Left forelimb (tissue), 1 donor: ENCODE data around the gene VPS13C.

ENCODE experiments used
- DNase-seq: peaks from one replicate; pipeline ENCODE4 v3.0.0-alpha.2; 2018; ENCODE audit warnings: low spot score

Gene VPS13C, protein sequence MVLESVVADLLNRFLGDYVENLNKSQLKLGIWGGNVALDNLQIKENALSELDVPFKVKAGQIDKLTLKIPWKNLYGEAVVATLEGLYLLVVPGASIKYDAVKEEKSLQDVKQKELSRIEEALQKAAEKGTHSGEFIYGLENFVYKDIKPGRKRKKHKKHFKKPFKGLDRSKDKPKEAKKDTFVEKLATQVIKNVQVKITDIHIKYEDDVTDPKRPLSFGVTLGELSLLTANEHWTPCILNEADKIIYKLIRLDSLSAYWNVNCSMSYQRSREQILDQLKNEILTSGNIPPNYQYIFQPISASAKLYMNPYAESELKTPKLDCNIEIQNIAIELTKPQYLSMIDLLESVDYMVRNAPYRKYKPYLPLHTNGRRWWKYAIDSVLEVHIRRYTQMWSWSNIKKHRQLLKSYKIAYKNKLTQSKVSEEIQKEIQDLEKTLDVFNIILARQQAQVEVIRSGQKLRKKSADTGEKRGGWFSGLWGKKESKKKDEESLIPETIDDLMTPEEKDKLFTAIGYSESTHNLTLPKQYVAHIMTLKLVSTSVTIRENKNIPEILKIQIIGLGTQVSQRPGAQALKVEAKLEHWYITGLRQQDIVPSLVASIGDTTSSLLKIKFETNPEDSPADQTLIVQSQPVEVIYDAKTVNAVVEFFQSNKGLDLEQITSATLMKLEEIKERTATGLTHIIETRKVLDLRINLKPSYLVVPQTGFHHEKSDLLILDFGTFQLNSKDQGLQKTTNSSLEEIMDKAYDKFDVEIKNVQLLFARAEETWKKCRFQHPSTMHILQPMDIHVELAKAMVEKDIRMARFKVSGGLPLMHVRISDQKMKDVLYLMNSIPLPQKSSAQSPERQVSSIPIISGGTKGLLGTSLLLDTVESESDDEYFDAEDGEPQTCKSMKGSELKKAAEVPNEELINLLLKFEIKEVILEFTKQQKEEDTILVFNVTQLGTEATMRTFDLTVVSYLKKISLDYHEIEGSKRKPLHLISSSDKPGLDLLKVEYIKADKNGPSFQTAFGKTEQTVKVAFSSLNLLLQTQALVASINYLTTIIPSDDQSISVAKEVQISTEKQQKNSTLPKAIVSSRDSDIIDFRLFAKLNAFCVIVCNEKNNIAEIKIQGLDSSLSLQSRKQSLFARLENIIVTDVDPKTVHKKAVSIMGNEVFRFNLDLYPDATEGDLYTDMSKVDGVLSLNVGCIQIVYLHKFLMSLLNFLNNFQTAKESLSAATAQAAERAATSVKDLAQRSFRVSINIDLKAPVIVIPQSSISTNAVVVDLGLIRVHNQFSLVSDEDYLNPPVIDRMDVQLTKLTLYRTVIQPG (N-terminal part only)

DNA sequence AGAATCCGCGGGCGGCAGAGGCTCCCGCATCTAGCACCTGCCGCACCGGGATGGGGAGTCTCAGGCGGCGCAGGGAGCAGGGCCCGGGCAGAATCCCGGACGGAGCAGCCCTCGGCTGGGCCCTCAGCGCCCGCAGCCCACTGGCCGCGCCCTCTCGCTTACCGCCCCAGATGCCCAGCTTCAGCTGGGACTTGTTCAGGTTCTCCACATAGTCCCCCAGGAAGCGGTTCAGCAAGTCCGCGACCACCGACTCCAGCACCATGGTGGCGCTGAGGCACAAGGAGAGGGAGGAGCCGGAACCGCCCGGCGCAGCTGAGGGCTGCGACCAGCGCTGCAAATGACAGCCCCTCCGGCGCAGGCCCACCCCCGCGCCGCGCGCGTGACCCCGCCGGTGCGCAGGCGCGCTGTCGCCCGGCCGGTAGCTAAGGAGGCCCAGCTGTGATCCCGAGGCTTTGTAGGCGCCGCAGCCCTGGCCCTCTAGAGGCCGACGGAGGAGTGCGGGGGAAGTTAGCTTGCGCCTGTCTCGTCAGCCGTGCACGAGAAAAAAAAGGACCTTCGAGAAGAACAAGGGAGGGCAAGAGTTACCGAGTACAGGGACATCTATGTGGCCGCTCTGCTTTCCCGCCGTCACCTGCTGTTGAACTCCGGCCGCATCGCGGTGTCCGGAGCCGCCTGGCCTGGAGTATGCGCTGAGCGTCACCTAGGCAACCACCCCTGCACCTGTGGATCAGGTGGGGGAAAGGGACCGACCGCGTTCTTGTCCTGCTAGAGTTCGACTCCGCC, at the start of gene VPS13C:
TSS of gene VPS13C (minus strand) at position 335 of the 783 bp plus-strand sequence. CDS start at position 262, 73 bp downstream.
- peak; percentile 94 for DNase-seq

DNA sequence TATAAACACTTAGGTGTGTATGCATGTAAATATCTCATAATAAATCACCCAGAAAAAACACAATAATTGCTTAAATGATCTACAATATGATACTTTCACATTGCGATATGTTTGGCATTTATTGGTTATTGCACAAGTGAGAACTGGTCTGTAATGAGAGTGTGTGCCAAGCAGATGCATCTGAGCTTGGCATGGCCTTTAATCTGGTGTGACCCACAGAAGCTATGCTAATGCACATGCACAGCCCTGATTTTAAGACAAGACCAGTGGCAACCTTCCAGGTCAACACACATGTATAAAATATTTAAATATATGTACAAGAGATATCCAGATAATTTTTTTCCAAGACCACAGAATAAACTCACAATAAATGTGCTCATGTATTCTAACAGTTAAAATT, 49.2 kb upstream of the VPS13C start:
- no peak for DNase-seq

DNA sequence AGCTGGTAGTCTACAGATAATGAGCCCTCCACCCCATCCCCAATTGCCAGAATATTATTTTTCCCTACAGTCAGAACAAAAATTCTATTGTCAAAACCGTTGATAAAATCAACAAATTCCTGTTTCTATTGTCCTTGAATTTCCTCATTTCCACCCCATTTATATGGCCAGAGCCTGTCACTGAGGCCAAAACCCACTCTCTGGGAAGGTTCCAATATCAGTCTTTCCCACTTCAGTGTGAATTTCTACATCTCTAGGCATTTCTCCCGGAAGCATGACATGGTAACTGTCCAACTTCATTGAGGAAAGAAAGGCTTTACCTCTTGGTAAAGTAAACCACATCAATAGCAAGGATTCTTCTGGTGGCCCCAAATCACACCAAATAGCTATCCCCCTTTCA, 48.2 kb upstream of the VPS13C start:
- DNase-seq = no peak

DNA sequence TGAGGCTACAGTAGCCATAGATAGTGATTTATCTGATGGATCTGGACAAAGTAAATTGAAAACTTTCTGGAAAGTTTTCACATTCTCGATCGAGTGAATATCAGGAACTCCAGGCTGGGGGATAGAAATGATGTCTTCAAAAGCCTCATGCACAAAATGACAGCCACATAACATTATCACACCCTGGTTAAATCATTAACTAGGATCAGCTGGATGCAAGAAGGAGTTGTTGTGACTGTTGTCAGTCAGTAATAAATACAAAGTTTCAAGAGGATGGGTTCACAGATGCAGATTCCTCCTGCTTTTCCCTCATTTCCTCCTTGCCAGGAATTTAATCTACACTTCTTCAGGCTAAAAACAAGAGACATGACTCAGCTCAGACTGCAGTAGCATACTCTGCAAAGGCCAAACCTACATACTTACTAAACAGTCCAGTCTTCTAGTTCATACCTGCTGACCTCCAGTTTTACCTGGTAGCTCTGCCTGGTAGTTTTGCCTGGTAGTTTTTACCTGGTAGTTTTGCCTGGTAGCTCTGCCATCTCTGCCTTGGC, 47.4 kb upstream of the VPS13C start:
- no peak for DNase-seq

DNA sequence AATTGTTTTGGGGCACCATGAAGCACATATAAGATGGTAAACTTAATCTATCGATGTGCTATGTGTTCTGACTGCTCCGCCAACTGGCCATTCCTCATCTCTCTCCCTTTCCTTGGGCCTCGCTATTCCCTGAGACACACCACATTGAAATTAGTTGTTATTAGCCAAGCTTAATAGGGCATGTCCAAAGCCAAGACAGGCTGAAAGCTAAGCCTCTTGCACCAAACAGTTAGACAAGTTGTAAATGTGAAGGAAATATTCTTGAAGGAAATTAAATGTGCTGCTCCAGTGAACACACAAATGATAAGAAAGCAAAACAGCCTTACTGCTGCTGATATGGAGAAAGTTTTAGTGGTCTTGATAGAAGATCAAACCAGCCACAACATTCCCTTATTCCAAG, 45.8 kb upstream of the VPS13C start:
- no peak for DNase-seq

DNA sequence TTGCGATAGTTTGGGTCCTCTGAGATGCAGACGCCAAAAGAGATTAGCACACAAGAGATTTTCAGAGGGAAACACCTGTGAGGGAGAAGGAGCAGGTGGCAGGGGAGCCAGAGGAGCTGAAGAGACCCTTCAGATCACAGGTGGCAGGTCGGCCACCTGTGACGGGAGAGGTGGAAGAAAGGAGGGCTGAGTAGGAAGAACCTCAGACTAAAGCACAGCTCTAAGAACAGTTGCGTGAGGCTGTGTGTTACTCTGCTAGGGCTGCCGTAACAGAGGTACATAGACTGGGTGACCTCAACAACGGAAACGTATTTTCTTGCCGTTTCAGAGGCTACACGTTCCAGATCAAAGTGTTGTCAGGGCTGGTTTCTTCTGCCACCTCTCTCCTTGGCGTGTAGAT, 45.0 kb upstream of the VPS13C start:
- DNase-seq = no peak

DNA sequence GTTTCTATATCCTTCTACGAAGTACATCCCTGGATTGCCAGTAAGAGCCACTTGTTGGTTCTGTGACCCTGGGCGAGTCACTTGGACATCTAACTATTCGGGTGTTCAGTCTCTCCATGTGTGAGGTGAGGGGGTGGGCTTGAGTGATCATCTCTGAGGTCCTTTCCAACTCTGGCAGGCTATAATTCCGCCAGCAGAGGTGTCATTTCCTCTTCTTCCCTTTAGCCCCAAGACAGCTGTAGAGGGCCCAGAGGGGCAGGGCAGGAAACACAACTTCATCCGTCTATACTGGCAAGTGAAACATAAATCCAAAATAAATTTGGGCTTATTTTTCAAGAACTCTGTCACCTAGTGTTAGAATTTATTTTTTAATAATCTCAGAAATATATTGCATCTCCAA, 44.6 kb upstream of the VPS13C start:
- no peak for DNase-seq

DNA sequence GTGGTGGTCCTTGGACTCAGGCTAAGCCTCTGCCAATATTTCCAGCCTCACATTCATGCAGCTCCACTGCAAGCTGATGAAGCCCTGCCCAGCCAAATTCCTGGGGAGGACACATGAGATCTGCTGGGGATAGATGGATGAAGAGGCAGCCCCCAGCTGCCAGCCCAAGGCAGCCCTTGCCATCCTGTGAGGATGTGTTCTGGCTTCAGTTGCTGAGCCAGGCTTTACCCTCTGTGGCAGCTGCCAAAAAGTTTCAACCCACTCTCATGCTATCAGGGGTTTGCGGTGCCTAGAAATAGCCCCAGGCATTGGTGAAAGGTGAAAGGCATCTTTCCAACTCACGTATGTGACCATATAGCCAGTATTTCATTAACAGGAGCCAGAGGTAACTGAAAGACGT, 44.2 kb upstream of the VPS13C start:
- no peak for DNase-seq

DNA sequence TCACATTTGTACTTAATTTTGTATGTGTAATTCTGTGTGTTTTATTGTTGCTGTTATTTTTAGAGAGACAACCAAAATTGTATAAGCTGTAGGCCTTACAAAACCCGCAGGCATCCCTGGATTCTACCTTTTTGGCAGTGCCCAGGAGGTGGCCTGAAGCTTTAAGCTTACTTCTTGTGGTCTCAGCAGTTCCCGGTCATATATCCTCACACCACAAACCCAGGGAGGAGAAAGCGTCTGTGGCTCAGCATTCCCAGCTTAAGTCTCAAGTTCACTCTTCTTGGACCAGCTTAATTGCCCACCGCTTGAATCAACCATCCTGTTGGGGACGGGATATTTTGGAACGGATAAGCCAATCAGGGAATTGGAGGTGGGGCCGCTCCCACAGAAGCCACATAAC, 43.2 kb upstream of the VPS13C start:
- no peak for DNase-seq

DNA sequence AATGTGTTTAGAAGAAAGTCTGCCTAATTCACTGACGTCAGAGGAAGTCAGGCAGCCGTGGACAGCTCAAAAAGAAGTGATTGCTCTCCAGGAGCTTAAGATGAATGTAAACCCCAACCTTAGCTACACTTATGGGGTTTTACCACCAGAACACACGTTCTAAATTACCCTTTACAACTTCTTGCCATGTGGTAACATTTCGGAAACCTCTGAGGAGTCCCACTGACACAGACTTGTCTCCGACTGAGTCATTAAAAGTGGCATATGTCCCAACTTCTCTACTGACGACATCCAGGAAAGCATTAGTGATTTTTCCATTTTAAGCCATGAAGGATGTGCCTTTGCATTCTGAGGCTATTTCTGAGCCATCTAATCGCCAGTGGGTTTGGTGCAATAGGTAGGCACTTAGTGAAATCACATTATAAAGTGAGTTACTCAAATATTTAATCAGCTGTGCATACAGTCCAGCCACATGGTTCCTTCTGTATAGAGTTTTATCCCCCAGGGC, 38.9 kb upstream of the VPS13C start:
- no peak for DNase-seq

DNA sequence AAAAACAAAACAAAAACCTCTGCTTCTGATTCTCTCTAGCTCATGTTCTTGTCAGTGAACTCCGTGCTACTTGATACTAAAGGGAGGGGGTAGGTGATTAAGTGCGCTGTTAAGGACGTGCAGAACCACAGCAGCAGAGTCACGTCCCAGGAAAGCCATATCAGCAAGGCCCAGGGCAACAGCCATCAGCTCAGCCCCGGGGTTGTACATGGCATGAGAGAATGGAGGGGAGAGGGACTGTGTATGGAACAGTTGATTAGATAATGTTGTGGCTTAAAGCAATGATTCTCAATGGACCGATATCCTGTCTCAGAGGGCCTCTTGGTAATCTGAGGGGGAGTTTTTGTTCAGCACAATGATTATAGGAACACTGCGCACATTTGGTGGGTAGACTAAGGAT, 34.1 kb upstream of the VPS13C start:
- DNase-seq = no peak

DNA sequence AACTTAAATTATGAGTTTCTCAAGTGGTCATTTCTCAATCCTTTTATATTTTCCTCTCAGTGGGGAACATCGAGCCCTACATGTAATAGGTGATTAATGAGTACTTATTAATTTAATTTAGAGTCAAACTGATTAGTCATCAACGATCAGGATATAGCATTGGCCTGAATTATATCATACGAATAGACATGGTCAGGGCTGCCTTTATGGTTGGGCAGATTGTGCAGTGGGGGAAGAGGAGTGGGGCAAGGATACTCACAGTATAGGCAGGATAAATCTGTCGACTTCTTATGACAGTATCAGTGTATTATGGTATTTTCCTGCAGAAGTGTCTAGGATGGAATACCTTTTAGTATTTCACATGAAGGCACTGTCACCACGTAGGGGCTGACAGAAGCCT, 33.6 kb upstream of the VPS13C start:
- no peak for DNase-seq

DNA sequence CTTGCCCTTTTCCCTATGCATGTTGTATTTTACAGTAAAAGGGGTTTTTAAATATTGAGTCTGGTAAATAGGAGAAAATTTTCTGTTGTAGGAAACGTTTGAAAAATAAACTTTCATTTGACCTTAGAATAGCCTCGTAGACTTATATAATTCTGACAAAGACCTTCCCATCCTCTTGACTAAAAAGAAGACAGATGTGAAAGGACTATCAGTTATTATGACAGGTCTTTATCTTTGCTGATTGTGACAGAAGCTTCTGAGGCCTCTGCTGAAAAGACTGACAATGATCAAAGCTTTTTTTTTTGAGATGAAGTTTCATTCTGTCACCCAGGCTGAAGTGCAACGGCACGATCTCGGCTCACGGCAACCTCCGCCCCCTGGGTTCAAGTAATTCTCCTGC, 30.7 kb upstream of the VPS13C start:
- DNase-seq = no peak

DNA sequence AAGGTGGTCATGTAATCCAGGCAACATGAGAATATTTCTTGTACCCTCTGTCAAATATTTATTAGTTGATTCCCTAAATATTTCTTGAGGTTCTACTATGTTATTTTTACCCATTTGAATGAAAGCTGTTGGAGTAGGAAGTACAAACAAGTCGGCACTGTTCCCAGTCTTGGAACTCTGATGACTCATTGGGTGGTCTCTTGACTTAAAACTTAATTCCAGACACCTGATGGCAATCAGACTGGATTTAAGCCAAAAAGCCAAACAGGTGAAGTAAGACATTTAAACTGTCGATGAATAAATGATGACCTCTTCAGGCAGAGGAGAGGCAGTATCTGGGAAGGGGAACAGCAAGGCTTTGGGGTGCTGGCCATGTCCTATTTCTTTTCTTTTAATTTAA, 29.4 kb upstream of the VPS13C start:
- no peak for DNase-seq

DNA sequence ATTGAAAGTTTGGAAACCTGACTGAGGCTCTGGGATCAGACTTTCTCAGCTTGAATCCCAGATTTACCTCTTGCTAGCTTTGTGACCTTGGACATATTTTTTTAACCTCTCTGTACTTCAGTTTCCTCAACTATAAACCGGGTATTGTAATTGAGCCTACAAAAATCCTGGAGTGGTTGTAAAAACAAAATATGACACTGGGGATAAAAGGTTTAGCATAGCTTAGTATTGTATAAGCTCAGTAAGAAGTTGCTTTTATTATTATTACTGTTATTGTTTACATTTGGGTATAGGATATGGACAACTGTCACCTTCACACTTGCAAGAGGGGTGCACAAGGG, 28.1 kb upstream of the VPS13C start:
- DNase-seq = no peak

DNA sequence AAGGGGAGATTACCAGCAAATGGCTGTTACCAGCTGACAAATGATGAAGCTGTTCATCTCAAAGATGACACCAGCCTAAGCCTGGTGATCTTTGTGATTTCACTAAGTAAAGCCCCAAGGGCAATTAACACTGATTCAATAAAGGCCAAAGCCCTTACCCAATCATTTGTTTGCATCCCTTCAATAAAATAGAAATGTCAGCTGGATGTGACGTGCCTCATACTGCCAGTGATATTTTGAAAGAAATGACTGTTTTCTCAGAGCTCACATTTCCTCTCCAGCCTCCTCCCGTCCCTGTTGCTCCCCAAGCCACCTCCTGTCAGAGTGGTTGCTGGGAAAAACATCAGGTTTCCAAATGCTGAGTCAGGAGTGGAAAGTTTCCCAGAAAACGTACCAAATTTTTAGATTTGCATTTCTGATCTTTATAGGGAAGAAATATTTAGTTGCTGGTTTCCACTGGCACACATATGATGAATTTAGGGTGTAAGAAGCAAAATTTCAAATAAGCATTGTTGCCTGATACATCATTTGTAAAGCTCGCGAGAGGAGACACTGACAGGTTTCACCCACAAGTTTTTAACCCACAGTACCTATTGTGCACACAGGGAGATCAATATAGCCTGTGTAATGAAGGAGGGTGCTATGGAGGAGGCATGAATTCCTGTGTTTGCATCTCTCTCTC, 27.6 kb upstream of the VPS13C start:
- DNase-seq = no peak

DNA sequence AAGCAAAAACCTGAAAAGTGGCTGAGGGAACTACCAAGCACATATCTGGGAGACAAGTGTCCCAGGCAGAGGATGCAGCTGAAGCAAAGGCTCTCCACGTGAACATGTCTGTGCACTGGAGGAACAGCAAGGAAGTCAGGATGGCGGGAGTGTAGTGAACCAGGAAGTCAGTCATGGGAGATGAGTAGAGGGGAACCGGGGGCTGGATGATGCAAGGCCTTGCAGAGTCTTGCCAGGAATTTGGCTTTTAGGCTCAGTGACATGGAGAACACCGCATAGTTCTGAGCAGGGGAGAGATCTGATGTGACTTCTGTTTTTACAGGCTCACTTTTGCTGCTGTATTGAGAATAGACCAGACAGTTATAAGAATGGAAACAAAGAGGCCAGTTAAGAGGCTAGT, 25.5 kb upstream of the VPS13C start:
- no peak for DNase-seq

DNA sequence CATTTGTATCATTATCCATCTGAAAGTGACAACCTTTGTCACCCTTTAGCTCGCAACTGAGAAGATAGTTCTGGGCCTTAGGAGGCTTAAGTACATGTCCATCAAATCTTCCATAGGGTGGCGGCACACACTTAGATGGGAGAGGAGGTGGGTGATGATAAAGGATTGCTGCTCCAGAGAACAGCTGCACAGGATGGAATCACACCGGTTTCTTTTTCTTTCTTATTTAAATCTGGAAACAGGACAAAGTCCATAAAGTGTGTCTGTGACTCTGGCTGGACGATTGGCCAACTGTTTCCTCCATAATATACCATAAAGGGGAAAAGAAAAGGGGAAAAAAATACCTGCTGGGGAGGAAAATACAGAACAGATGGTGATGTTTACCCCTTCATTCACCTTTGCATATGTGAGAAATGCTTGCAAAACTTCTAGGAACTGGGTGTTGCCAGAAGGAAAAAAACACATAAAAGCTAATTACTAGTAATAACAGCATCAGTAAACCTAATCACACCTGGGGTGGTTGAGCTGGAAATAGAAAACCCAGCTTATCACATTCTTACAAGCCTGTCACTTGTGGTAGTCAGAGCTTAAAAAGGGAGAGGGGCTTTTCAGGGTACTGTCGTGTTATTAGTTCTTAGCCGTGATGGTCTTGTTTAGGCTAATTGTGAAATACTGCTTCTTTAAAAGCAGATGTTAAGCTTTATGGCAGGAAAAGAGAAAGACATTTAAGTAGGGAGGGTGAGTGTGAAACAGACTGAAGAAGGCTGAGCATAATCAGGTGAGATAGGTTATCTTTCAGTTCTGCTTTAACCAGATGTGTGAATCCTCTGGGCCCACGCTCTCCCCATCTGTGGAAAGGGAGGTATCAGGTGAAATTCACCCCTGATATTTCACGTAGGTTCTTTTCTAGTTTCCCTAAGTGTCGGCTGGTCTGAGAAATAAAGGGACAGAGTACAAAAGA, 23.2 kb upstream of the VPS13C start:
- no peak for DNase-seq

DNA sequence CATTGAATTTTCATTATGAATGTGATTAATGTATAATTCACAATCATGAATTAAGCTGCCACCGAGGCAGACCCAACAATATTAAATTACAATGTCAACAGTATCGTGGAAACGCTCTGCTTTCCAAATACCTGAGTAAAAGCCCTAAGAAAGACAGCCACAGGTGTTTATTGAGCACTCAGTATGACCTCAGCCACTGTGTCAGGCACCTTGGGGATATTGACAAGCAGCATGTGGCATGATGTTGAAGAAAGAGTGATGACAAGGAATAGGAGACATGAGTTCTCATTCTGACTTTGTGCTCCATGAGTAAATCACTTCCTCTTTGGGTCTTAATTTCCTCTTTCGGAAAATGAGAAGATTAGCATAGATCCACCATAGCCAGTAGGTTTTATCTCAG, 19.3 kb upstream of the VPS13C start:
- DNase-seq = no peak
